HepG2 (cell line): ENCODE measurements around the gene HIGD1A. TPM values are rescaled to one million over a fixed set of nuclear protein-coding genes. Genes with fewer than 3 reads are reported as not detected.

Experiments used
- ATAC-seq: fragments of 200-7000 bp; cut with Tn5 transposase; 3 replicates; pipeline ENCODE4 v1.9.1; 2020; ENCODE audit warnings: mild to moderate bottlenecking, moderate library complexity
- BruUV-seq: library from RNA; stranded (reverse); fragments of 400-500 nt; replicated peaks from 2 replicates; lab custom pipeline; 2021; lab: Mats Ljungman, UMichigan
- CTCF ChIA-PET: fragments of 300-600 bp; formaldehyde crosslinking; extraction: SDS; loops from one replicate; lab custom pipeline; 2021; ENCODE audit warnings: low total read pairs, inconsistent platforms, low intra/inter-chr PET ratio; lab: Yijun Ruan, JAX
- POLR2A ChIA-PET: fragments of 350-600 bp; sonication (Branson Sonifier 250); formaldehyde crosslinking; loops from one replicate; lab custom pipeline; 2020; ENCODE audit warnings: antibody characterized with exemption, inconsistent platforms; lab: Yijun Ruan, JAX
- DNase-seq: peaks from one replicate; pipeline ENCODE4 v3.0.0-alpha.2; 2015; ENCODE audit warnings: low spot score
- FAIRE-seq: peaks from 3 replicates; lab custom pipeline; 2011; peaks lifted over from hg19 to GRCh38; lab: Jason Lieb, UNC
- H2AFZ ChIP-seq: one replicate; pipeline ENCODE4 v1.6.1; 2011; ENCODE audit warnings: low read length, inconsistent platforms
- H3K27ac ChIP-seq: fragments of 300-600 bp; 3 replicates; pipeline ENCODE4 v1.8.0; 2011; ENCODE audit warnings: mixed run types, mild to moderate bottlenecking, mixed read lengths, low read length, inconsistent platforms; ENCODE audit not compliant: insufficient read depth; ENCODE audit errors: extremely low read length
- H3K27me3 ChIP-seq, 2 experiments: fragments of 200-600 bp in 1 of 2; 2 replicates in 1 of 2; 3 replicates in 1 of 2; pipeline versions ENCODE4 v1.6.0 to v1.8.0; 2011; ENCODE audit warnings: low read length in 2 of 2, mild to moderate bottlenecking in 2 of 2, moderate library complexity in 2 of 2, inconsistent platforms in 1 of 2; ENCODE audit not compliant: insufficient read depth in 2 of 2, control insufficient read depth in 1 of 2
- H3K36me3 ChIP-seq, 2 experiments: fragments of 200-600 bp in 1 of 2; replicated peaks in 1 of 2; 2 replicates in 1 of 2; 3 replicates in 1 of 2; pipeline versions ENCODE4 v1.5.1 to v1.8.0; 2011; ENCODE audit warnings: low read length in 2 of 2, inconsistent platforms in 1 of 2; ENCODE audit not compliant: insufficient read depth in 2 of 2, control insufficient read depth in 1 of 2
- H3K4me1 ChIP-seq: 2 replicates; pipeline ENCODE4 v1.5.1; 2012; ENCODE audit warnings: low read length, inconsistent platforms; ENCODE audit not compliant: insufficient read depth
- H3K4me2 ChIP-seq: 2 replicates; pipeline ENCODE4 v1.6.0; 2011; ENCODE audit warnings: low read depth, low read length, inconsistent platforms
- H3K4me3 ChIP-seq, 3 experiments: fragments of 200-600 bp in 1 of 3; sonication (generic), shearing (Covaris generic) in 1 of 3; replicated peaks in 1 of 3; 2 replicates each; pipeline ENCODE4 v1.5.1; 2011 to 2016; ENCODE audit warnings: low read length in 3 of 3, inconsistent platforms in 2 of 3, low read depth in 2 of 3, mild to moderate bottlenecking in 2 of 3, control low read depth in 1 of 3, mixed read lengths in 1 of 3; ENCODE audit not compliant: insufficient read depth in 1 of 3
- H3K79me2 ChIP-seq: one replicate; pipeline ENCODE4 v1.6.1; 2011; ENCODE audit warnings: low read length, inconsistent platforms; ENCODE audit not compliant: insufficient read depth
- H3K9ac ChIP-seq: 2 replicates; pipeline ENCODE4 v1.6.0; 2011; ENCODE audit warnings: mild to moderate bottlenecking, low read depth, low read length, inconsistent platforms; ENCODE audit not compliant: insufficient read depth
- H3K9me3 ChIP-seq: 2 replicates; pipeline ENCODE4 v1.5.1; 2012; ENCODE audit warnings: mild to moderate bottlenecking, low read length
- H4K20me1 ChIP-seq: 2 replicates; pipeline ENCODE4 v1.6.0; 2011; ENCODE audit warnings: inconsistent platforms, mild to moderate bottlenecking, low read length, moderate library complexity; ENCODE audit not compliant: insufficient read depth
- ARID2 ChIP-seq: sonication (generic); formaldehyde crosslinking; IDR thresholded peaks from 2 replicates; pipeline ENCODE4 v1.8.1; 2022; ENCODE audit warnings: mild to moderate bottlenecking, missing genetic modification reagents, borderline replicate concordance
- CSRNP1 ChIP-seq: sonication (generic); formaldehyde crosslinking; IDR thresholded peaks from 2 replicates; pipeline ENCODE4 v1.8.1; 2023; ENCODE audit warnings: mild to moderate bottlenecking, missing genetic modification reagents
- NKX3-1 ChIP-seq: sonication (generic); formaldehyde crosslinking; IDR thresholded peaks from 2 replicates; pipeline ENCODE4 v1.5.0; 2020; ENCODE audit warnings: missing genetic modification reagents
- PAX8 ChIP-seq: sonication (generic); formaldehyde crosslinking; IDR thresholded peaks from 2 replicates; pipeline ENCODE4 v1.8.0; 2022; ENCODE audit warnings: mild to moderate bottlenecking, missing genetic modification reagents, borderline replicate concordance
- RNF219 ChIP-seq: sonication (generic); formaldehyde crosslinking; IDR thresholded peaks from 2 replicates; pipeline ENCODE4 v1.5.0; 2020; ENCODE audit warnings: mild to moderate bottlenecking, missing genetic modification reagents
- SAFB2 ChIP-seq: sonication (generic); formaldehyde crosslinking; IDR thresholded peaks from 2 replicates; pipeline ENCODE4 v1.5.1; 2020; ENCODE audit warnings: missing genetic modification reagents, low read depth, mild to moderate bottlenecking, borderline replicate concordance
- SMYD3 ChIP-seq: sonication (generic); formaldehyde crosslinking; IDR thresholded peaks from 2 replicates; pipeline ENCODE4 v1.8.1; 2023; ENCODE audit warnings: mild to moderate bottlenecking, missing genetic modification reagents
- SSRP1 ChIP-seq: IDR thresholded peaks from 2 replicates; pipeline ENCODE4 v1.6.1; 2016; ENCODE audit warnings: control low read depth
- TEF ChIP-seq: sonication (generic); formaldehyde crosslinking; IDR thresholded peaks from 2 replicates; pipeline ENCODE4 v1.5.0; 2020; ENCODE audit warnings: missing genetic modification reagents
- ZBTB7B ChIP-seq: sonication (generic); formaldehyde crosslinking; IDR thresholded peaks from 2 replicates; pipeline ENCODE4 v1.4.0; 2020; ENCODE audit warnings: missing genetic modification reagents
- ZNF234 ChIP-seq: sonication (generic); formaldehyde crosslinking; conservative IDR thresholded peaks from 2 replicates; pipeline ENCODE4 v1.5.1; 2020; ENCODE audit warnings: mild to moderate bottlenecking, missing genetic modification reagents
- ZNF274 ChIP-seq: sonication (generic); formaldehyde crosslinking; IDR thresholded peaks from 2 replicates; pipeline ENCODE4 v1.5.1; 2020; ENCODE audit warnings: mild to moderate bottlenecking, missing genetic modification reagents
- ZNF275 ChIP-seq: sonication (generic); formaldehyde crosslinking; IDR thresholded peaks from 2 replicates; pipeline ENCODE4 v1.8.0; 2022; ENCODE audit warnings: missing genetic modification reagents, mild to moderate bottlenecking, inconsistent platforms, borderline replicate concordance
- ZNF337 ChIP-seq: sonication (generic); formaldehyde crosslinking; IDR thresholded peaks from 2 replicates; pipeline ENCODE4 v1.5.1; 2020; ENCODE audit warnings: missing genetic modification reagents, low read depth, mild to moderate bottlenecking, borderline replicate concordance
- ZNF446 ChIP-seq: sonication (generic); formaldehyde crosslinking; IDR thresholded peaks from 2 replicates; pipeline ENCODE4 v1.5.0; 2020; ENCODE audit warnings: mild to moderate bottlenecking, missing genetic modification reagents
- ZNF616 ChIP-seq: sonication (generic); formaldehyde crosslinking; IDR thresholded peaks from 2 replicates; pipeline ENCODE4 v1.5.0; 2020; ENCODE audit warnings: low read depth, mild to moderate bottlenecking, missing genetic modification reagents
- ZNF709 ChIP-seq: sonication (generic); formaldehyde crosslinking; IDR thresholded peaks from 2 replicates; pipeline ENCODE4 v1.5.0; 2020; ENCODE audit warnings: mild to moderate bottlenecking, missing genetic modification reagents
- ZSCAN21 ChIP-seq: sonication (generic); formaldehyde crosslinking; IDR thresholded peaks from 2 replicates; pipeline ENCODE4 v1.8.0; 2022; ENCODE audit warnings: mild to moderate bottlenecking, missing genetic modification reagents, moderate library complexity, borderline replicate concordance
- WGBS: methylation state at CpG from one replicate; pipeline ENCODE4 v1.1.6; 2017; ENCODE audit warnings: low lambda C conversion rate; 5-methylcytosine and 5-hydroxymethylcytosine counted together
- in situ Hi-C: cut with HindIII; loops from 2 replicates; pipeline ENCODE4 v1.10.0; 2017; ENCODE audit warnings: low pct_unique_long_range_greater_than_20kb; ENCODE audit not compliant: extremely low pct_ligation_motif_present
- intact Hi-C: fragments of 100-400 bp; cut with micrococcal nuclease; formaldehyde crosslinking; loops from one replicate; pipeline ENCODE4 v1.10.0; 2022; ENCODE audit not compliant: unreplicated experiment
- polyA plus RNA-seq, 8 experiments: library from polyadenylated mRNA; depleted of rRNA in 3 of 8; stranded (reverse) in 7 of 8; unstranded in 1 of 8; fragments of >200 nt; fragmentation: Illumina TruSeq in 4 of 8; extraction: Trizol in 4 of 8; gene quantifications; 2 replicates each; pipeline versions ENCODE4 v1.2.1 to v1.2.3, GENCODE V29; 2011 to 2016; ENCODE audit warnings: low read depth in 4 of 8, missing spikeins in 1 of 8, mixed read lengths in 1 of 8; ENCODE audit not compliant: insufficient read depth in 1 of 8
- total RNA-seq, 5 experiments: library from RNA; depleted of rRNA; stranded (reverse); fragments of >200 nt; fragmentation: Illumina TruSeq; extraction: Trizol; gene quantifications; 2 replicates each; pipeline ENCODE4 v1.2.3, GENCODE V29; 2016; ENCODE audit warnings: low read depth in 1 of 5

Gene HIGD1A
- total and polyA plus RNA-seq, 2 of the 13 experiments (the other 11 are each of a cell fraction or from before 2014, with no cell fraction given) = 222 to 253 TPM

- CTCF ChIA-PET = no interaction called here
- Histone ChIP-seq H3K79me2 (peaks cover 45% of the 10 kb centered on the region), H3K36me3 (peaks cover 0 to 8% of the 10 kb centered on the region in 2 experiments; a peak in 1 of 5 replicates), H3K9ac (peak overlapping the region; percentile 97), H4K20me1 (0 out of 2 replicates have a peak, but pooled peaks cover 3% of the 10 kb centered on the region), H3K4me2 (peak overlapping the region; percentile 92), H3K9me3 (no peaks in the 10 kb centered on the region), H3K4me1 (peaks cover 62% of the 10 kb centered on the region), H3K27me3 (no peaks in the 10 kb centered on the region; a peak in 1 of 5 replicates), H3K4me3 (peak overlapping the region; percentile 87 to 98 (median 92)), H2AFZ (no peak overlapping the region), H3K27ac (peak overlapping the region; percentile 93)
- intact Hi-C loops (loop anchor here (1.0 kb wide), 2 partner anchors 25 to 51 kb away; no protein-coding TSS in a partner anchor), in situ Hi-C loops (no loop called here)
- ATAC-seq = peak; percentile 40
- no peak for FAIRE-seq
- WGBS = 0% methylated on average over 10 of the region's 13 CpGs
- DNase-seq = no peak
- POLR2A ChIA-PET = interaction anchor here (0.7 to 5.0 kb wide), 32 partner anchors 10 to 214 kb away, joined by 3 to 105 read pairs (median 8); partner anchors contain the start of genes CYP8B1 and SS18L2
- BruUV-seq = TSS peak; percentile 97
- TF ChIP-seq TEF (CRISPR knock-in tag) (0 out of 2 replicates have a peak, but pooled peaks have one; percentile 13), SMYD3 (0 out of 2 replicates have a peak, but pooled peaks have one; percentile 4), ZNF275 (CRISPR knock-in tag) (peak; percentile 18; the same call in 1 of the 2 replicates), ZBTB7B (CRISPR knock-in tag) (0 out of 2 replicates have a peak, but pooled peaks have one; percentile 3), SSRP1 (no peak), PAX8 (CRISPR knock-in tag) (0 out of 2 replicates have a peak, but pooled peaks have one; percentile 34), ZNF337 (CRISPR knock-in tag) (no peak), ZNF616 (CRISPR knock-in tag) (0 out of 2 replicates have a peak, but pooled peaks have one; percentile 1), ZNF274 (CRISPR knock-in tag) (no peak), CSRNP1 (CRISPR knock-in tag) (peak; percentile 71; the same call in 1 of the 2 replicates), NKX3-1 (CRISPR knock-in tag) (no peak), ZNF234 (CRISPR knock-in tag) (0 out of 2 replicates have a peak, but pooled peaks have one; percentile 11), ZNF446 (CRISPR knock-in tag) (0 out of 2 replicates have a peak, but pooled peaks have one; percentile 21), ZNF709 (0 out of 2 replicates have a peak, but pooled peaks have one; percentile 1), SAFB2 (CRISPR knock-in tag) (no peak), ZSCAN21 (CRISPR knock-in tag) (0 out of 2 replicates have a peak, but pooled peaks have one; percentile 13), ARID2 (0 out of 2 replicates have a peak, but pooled peaks have one; percentile 64), RNF219 (0 out of 2 replicates have a peak, but pooled peaks have one; percentile 18)
These were observed 492 bp upstream of the HIGD1A start for GRCh38 chr3:42804831-42805132.
